Astrocyte of the cerebellum (primary cell): ENCODE measurements around the gene FSCN2.

Experiments
- DNase-seq: peaks from one replicate; pipeline ENCODE4 v3.0.0-alpha.2; 2011; ENCODE audit warnings: low read depth
- H3K4me3 ChIP-seq: 2 replicates; pipeline ENCODE4 v1.5.1; 2011; ENCODE audit warnings: mild to moderate bottlenecking, low read depth, low read length, moderate library complexity
- CTCF ChIP-seq: IDR thresholded peaks from 2 replicates; pipeline ENCODE4 v1.5.1; 2012; ENCODE audit warnings: low read length, low read depth, moderate library complexity, mild to moderate bottlenecking; ENCODE audit errors: missing control alignments
- in situ Hi-C: cut with HindIII; loops from 2 replicates; pipeline ENCODE4 v1.10.0; 2017; ENCODE audit warnings: low sequenced_read_pairs

The FSCN2 gene

GRCh38 chr17:81546906-81547613, 18.9 kb downstream of the FSCN2 start:
- H3K4me3 ChIP-seq = no peak overlapping the region
- in situ Hi-C loops = no loop called here
- DNase-seq = no peak
- no peak for TF ChIP-seq CTCF

GRCh38 chr17:81547614-81547982, 19.4 kb downstream of the FSCN2 start:
- in situ Hi-C loops = no loop called here
- no peak overlapping the region for H3K4me3 ChIP-seq
- TF ChIP-seq CTCF = no peak
- no peak for DNase-seq

GRCh38 chr17:81549031-81549557, 20.9 kb downstream of the FSCN2 start:
- no peak for TF ChIP-seq CTCF
- in situ Hi-C loops = no loop called here
- no peak for DNase-seq
- no peak overlapping the region for H3K4me3 ChIP-seq

- no peak for TF ChIP-seq CTCF
- no peak overlapping the region for H3K4me3 ChIP-seq
- in situ Hi-C loops = no loop called here
- DNase-seq = no peak
Measured at GRCh38 chr17:81549826-81550225, 21.6 kb downstream of the FSCN2 start.

GRCh38 chr17:81550285-81550684, 22.1 kb downstream of the FSCN2 start:
- DNase-seq = no peak
- in situ Hi-C loops = no loop called here
- H3K4me3 ChIP-seq = no peak overlapping the region
- no peak for TF ChIP-seq CTCF

- no peak for DNase-seq
- peak overlapping the region; percentile 90 for H3K4me3 ChIP-seq
- in situ Hi-C loops = no loop called here
- TF ChIP-seq CTCF = no peak
Measured at GRCh38 chr17:81550830-81551457, 22.8 kb downstream of the FSCN2 start.
